Osteocyte (in vitro differentiated cells): ENCODE data around the gene CRIM1. TPM values are rescaled to one million over a fixed set of nuclear protein-coding genes. Genes with fewer than 3 reads are reported as not detected.

ENCODE experiments used
- DNase-seq: peaks from one replicate; pipeline ENCODE4 v3.0.0; 2021; ENCODE audit warnings: mixed read lengths; ENCODE audit not compliant: unreplicated experiment; ENCODE audit errors: extremely low spot score
- H3K27ac Mint-ChIP-seq: one replicate; pipeline ENCODE4 v1.8.0; 2021; ENCODE audit warnings: mild to moderate bottlenecking, mixed read lengths; ENCODE audit not compliant: unreplicated experiment
- H3K27me3 Mint-ChIP-seq: one replicate; pipeline ENCODE4 v1.8.0; 2021; ENCODE audit warnings: mixed read lengths; ENCODE audit not compliant: unreplicated experiment
- H3K36me3 Mint-ChIP-seq: one replicate; pipeline ENCODE4 v1.8.0; 2021; ENCODE audit warnings: mixed read lengths; ENCODE audit not compliant: unreplicated experiment
- H3K4me1 Mint-ChIP-seq: one replicate; pipeline ENCODE4 v1.8.0; 2021; ENCODE audit warnings: mixed read lengths; ENCODE audit not compliant: unreplicated experiment
- H3K4me3 Mint-ChIP-seq: one replicate; pipeline ENCODE4 v1.8.0; 2021; ENCODE audit warnings: mild to moderate bottlenecking, moderate library complexity, mixed read lengths; ENCODE audit not compliant: unreplicated experiment
- H3K9me3 Mint-ChIP-seq: one replicate; pipeline ENCODE4 v1.8.0; 2021; ENCODE audit warnings: mixed read lengths; ENCODE audit not compliant: unreplicated experiment
- CTCF ChIP-seq: fragments of 200-600 bp; sonication (generic); IDR thresholded peaks from 2 replicates; pipeline ENCODE4 v1.5.0; 2021; ENCODE audit warnings: antibody characterized with exemption, mild to moderate bottlenecking, moderate library complexity
- total RNA-seq: library from RNA; stranded (reverse); gene quantifications from 2 replicates; pipeline ENCODE4 v1.2.1, GENCODE V29; 2021

CRIM1 gene
- total RNA-seq, 1 donor from 2014 or later, result 194 TPM

GRCh38 chr2:36411962-36412444, 56.4 kb downstream of the CRIM1 start:
- peak overlapping the region; percentile 6 for H3K4me3 Mint-ChIP-seq
- peak; percentile 26 for TF ChIP-seq CTCF
- no peaks in the 10 kb centered on the region for H3K36me3 Mint-ChIP-seq
- no peaks in the 10 kb centered on the region for H3K9me3 Mint-ChIP-seq
- DNase-seq, result no peak
- no peaks in the 10 kb centered on the region for H3K27me3 Mint-ChIP-seq
- H3K4me1 Mint-ChIP-seq, result peaks cover 91% of the 10 kb centered on the region
- peak overlapping the region; percentile 69 for H3K27ac Mint-ChIP-seq

- DNase-seq, result no peak
- TF ChIP-seq CTCF, result no peak
- Mint-ChIP-seq H3K27me3 (no peaks in the 10 kb centered on the region), H3K9me3 (no peaks in the 10 kb centered on the region), H3K27ac (peak overlapping the region; percentile 70), H3K4me1 (peaks cover 83% of the 10 kb centered on the region), H3K36me3 (no peaks in the 10 kb centered on the region), H3K4me3 (peak overlapping the region; percentile 7)
Measured at GRCh38 chr2:36413218-36413617, 57.6 kb downstream of the CRIM1 start.

DNA sequence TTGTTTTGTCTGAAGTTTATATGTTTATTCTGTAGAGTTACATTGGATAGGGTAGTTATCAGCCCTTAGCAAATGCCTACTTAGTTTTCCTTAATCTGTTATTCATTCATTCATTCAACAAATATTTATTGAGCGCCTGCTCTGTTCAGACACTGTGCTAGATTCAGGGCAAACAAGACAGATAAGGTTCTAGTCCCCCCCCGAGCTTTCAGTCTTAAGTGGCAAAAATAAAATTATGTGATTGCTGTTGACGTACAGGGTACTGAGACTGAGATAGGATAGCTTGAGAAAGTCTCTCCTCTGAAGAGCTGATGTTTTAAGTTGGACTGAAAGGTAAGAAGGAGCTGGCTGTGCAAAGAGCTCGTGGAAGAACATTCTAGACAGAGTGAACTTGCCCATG, 58.7 kb downstream of the CRIM1 start:
- no peak overlapping the region for H3K4me3 Mint-ChIP-seq
- TF ChIP-seq CTCF, result no peak

DNA sequence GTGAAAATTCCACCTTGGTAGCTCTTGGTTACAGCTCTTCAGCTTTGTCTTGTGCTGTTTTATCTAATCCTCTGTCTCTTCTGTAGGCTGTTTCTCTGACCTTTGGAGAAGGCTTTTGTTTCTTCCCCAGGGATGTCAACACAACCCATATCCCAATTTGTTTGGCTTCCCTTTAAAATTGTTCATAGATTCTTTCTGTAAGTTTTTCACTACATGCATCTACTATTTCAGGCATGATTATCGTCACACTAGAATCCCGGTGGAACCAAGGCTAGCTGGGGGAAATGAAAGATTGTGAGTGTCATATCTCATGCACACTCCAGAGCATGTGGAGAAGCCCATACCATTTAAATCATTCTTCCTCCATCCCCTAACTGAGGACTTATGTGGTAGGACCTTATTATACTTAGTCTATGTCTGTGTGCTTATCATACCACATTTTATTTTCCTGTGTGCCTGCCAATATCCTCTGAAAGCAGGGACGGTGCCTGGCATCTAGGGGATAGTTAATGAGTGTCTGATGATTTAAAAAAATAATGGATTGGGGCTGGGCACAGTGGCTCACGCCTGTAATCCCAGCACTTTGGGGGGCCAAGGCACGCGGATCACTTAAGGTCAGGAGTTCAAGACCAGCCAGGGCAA, 59.9 kb downstream of the CRIM1 start:
- Mint-ChIP-seq H3K27ac (peak overlapping the region; percentile 64), H3K9me3 (no peaks in the 10 kb centered on the region), H3K36me3 (no peaks in the 10 kb centered on the region), H3K4me1 (peaks cover 71% of the 10 kb centered on the region), H3K4me3 (no peak overlapping the region), H3K27me3 (no peaks in the 10 kb centered on the region)
- no peak for DNase-seq
- no peak for TF ChIP-seq CTCF

More for the DNA sequence above, 58.7 kb downstream of the CRIM1 start:
- Mint-ChIP-seq H3K36me3 (no peaks in the 10 kb centered on the region), H3K4me1 (peaks cover 74% of the 10 kb centered on the region), H3K27me3 (no peaks in the 10 kb centered on the region), H3K9me3 (no peaks in the 10 kb centered on the region), H3K27ac (peak overlapping the region; percentile 70)
- no peak for DNase-seq

- H3K27me3 Mint-ChIP-seq, result no peaks in the 10 kb centered on the region
- H3K27ac Mint-ChIP-seq, result no peak overlapping the region
Measured at GRCh38 chr2:36416370-36417165, 61.0 kb downstream of the CRIM1 start.

More at GRCh38 chr2:36416370-36417165, 61.0 kb downstream of the CRIM1 start:
- Mint-ChIP-seq H3K36me3 (no peaks in the 10 kb centered on the region), H3K9me3 (no peaks in the 10 kb centered on the region), H3K4me1 (peaks cover 71% of the 10 kb centered on the region), H3K4me3 (no peak overlapping the region)
- no peak for TF ChIP-seq CTCF
- no peak for DNase-seq
